ENCODE results near the gene ICAM3.
A peak's percentile ranks its signal among the peaks of the same experiment; 100 is the strongest.

The ICAM3 gene

GRCh38 chr19:10332158-10332964 is 7.1 kb downstream of the ICAM3 start:
- TF ChIP-seq CTCF (conservative IDR thresholded peaks at IDR 0.05) (no peak), ZFX (IDR thresholded peaks at IDR 0.05) (no peak)
- peak overlapping the region; percentile 84 for H3K27ac ChIP-seq

- no peak overlapping the region for H3K27ac ChIP-seq
- no peak for TF ChIP-seq ZFX (IDR thresholded peaks at IDR 0.05)
- TF ChIP-seq CTCF (conservative IDR thresholded peaks at IDR 0.05): no peak
Observed at GRCh38 chr19:10329555-10329954, 9.9 kb downstream of the ICAM3 start.

- TF ChIP-seq CTCF (conservative IDR thresholded peaks at IDR 0.05): no peak
- TF ChIP-seq ZFX (IDR thresholded peaks at IDR 0.05): no peak
- H3K27ac ChIP-seq: no peak overlapping the region
Observed at GRCh38 chr19:10328558-10329429, 10.6 kb downstream of the ICAM3 start.

- H3K27ac ChIP-seq: no peak overlapping the region
- TF ChIP-seq ZFX (IDR thresholded peaks at IDR 0.05) (no peak), CTCF (conservative IDR thresholded peaks at IDR 0.05) (no peak)
Observed at GRCh38 chr19:10327793-10328192, 11.6 kb downstream of the ICAM3 start.

- no peak overlapping the region for H3K27ac ChIP-seq
- TF ChIP-seq CTCF (conservative IDR thresholded peaks at IDR 0.05): no peak
- no peak for TF ChIP-seq ZFX (IDR thresholded peaks at IDR 0.05)
Observed at GRCh38 chr19:10325732-10326131, 13.7 kb downstream of the ICAM3 start.

- TF ChIP-seq ZFX (IDR thresholded peaks at IDR 0.05): no peak
- TF ChIP-seq CTCF (conservative IDR thresholded peaks at IDR 0.05): no peak
- H3K27ac ChIP-seq: no peak overlapping the region
Observed at GRCh38 chr19:10321874-10322835, 17.3 kb downstream of the ICAM3 start.
